Fibroblast of the aortic adventitia (primary cell): ENCODE results near the gene KIF1A. TPM values are rescaled to one million over a fixed set of nuclear protein-coding genes. Genes with fewer than 3 reads are reported as not detected.

Experiments used
- DNase-seq: peaks from one replicate; pipeline ENCODE4 v3.0.0-alpha.2; 2010; ENCODE audit warnings: low read depth
- H3K4me3 ChIP-seq: 2 replicates; pipeline ENCODE4 v1.5.1; 2011; ENCODE audit warnings: low read depth, mild to moderate bottlenecking, control low read depth, low read length, moderate library complexity
- CTCF ChIP-seq: IDR thresholded peaks from 2 replicates; pipeline ENCODE4 v1.5.1; 2011; ENCODE audit warnings: mild to moderate bottlenecking, low read length, control low read depth, inconsistent platforms; ENCODE audit not compliant: insufficient read depth
- small RNA-seq: library from RNA; depleted of rRNA; stranded (forward); fragments of <200 nt; gene quantifications from one replicate; pipeline ENCODE3, GENCODE V24; 2012
- total RNA-seq: library from RNA; depleted of rRNA; stranded (reverse); fragments of >200 nt; gene quantifications from 2 replicates; pipeline ENCODE4 v1.2.3, GENCODE V29; 2012; ENCODE audit warnings: low replicate concordance

The KIF1A gene
- total RNA-seq, 1 donor = under 0.01 TPM

GRCh38 chr2:240664622-240665021 is 155.4 kb downstream of the KIF1A start:
- TF ChIP-seq CTCF = no peak
- no peak for DNase-seq
- H3K4me3 ChIP-seq = no peak overlapping the region

Small RNA genes lying within 50 kb of the gene (small RNA-seq; reads per million reads assigned to genes)
- gene AC011298.3 = not detected

Other genes with a start within 250 kb of the KIF1A start
- gene CAPN10, start 233.5 kb downstream of the KIF1A start, total RNA-seq = 14.3 and 44.2 TPM in 2 replicates
- gene GPR35, start 194.7 kb downstream of the KIF1A start, total RNA-seq = 0.09 and 0.25 TPM in 2 replicates
- gene AQP12B, start 137.3 kb downstream of the KIF1A start, total RNA-seq = not detected in 2 replicates
- not detected in 2 replicates for gene AQP12A, start 128.4 kb downstream of the KIF1A start, total RNA-seq
- gene AGXT, start 48.6 kb upstream of the KIF1A start, total RNA-seq = not detected in 2 replicates
- gene MAB21L4, start 75.9 kb upstream of the KIF1A start, total RNA-seq = not detected in 2 replicates
- under 0.01 and 0.41 TPM in 2 replicates for gene CROCC2, start 86.1 kb upstream of the KIF1A start, total RNA-seq
- gene SNED1, start 178.4 kb upstream of the KIF1A start, total RNA-seq = 77.5 and 105 TPM in 2 replicates